Astrocyte of the spinal cord (primary cell): ENCODE measurements around the gene PROC.

Experiments
- DNase-seq: peaks from one replicate; pipeline ENCODE4 v3.0.0; 2011; ENCODE audit warnings: low read depth, low spot score
- H3K4me3 ChIP-seq: 2 replicates; pipeline ENCODE4 v1.5.1; 2011; ENCODE audit warnings: low read depth, mild to moderate bottlenecking, low read length, moderate library complexity
- CTCF ChIP-seq: IDR thresholded peaks from 2 replicates; pipeline ENCODE4 v1.5.1; 2012; ENCODE audit warnings: low read depth, mild to moderate bottlenecking, low read length, inconsistent platforms
- in situ Hi-C: cut with HindIII; loops from 2 replicates; pipeline ENCODE4 v1.10.0; 2017; ENCODE audit warnings: low sequenced_read_pairs

Gene PROC

GRCh38 chr2:127386764-127387654 is 31.2 kb upstream of the PROC start:
- DNase-seq: peak; percentile 90
- TF ChIP-seq CTCF: no peak
- H3K4me3 ChIP-seq: peak overlapping the region; percentile 80
- in situ Hi-C loops: no loop called here

- in situ Hi-C loops: no loop called here
- DNase-seq: peak; percentile 87
- no peak for TF ChIP-seq CTCF
- H3K4me3 ChIP-seq: peak within 1 kb of the TSS; percentile 80
Measured at GRCh38 chr2:127387655-127388422, 30.4 kb upstream of the PROC start, which contains the start of gene MAP3K2. TSS of gene MAP3K2 (minus strand) at chr2:127387975. CDS start at chr2:127343129, 44,846 bp downstream.

GRCh38 chr2:127388423-127389164 is 29.6 kb upstream of the PROC start:
- TF ChIP-seq CTCF: no peak
- H3K4me3 ChIP-seq: peak overlapping the region; percentile 53
- DNase-seq: no peak
- in situ Hi-C loops: no loop called here

- in situ Hi-C loops: no loop called here
- no peak overlapping the region for H3K4me3 ChIP-seq
- no peak for DNase-seq
Measured at GRCh38 chr2:127389778-127390435, 28.3 kb upstream of the PROC start.

GRCh38 chr2:127392133-127392827 is 25.9 kb upstream of the PROC start:
- no peak for TF ChIP-seq CTCF
- DNase-seq: peak; percentile 51
- in situ Hi-C loops: no loop called here
- no peak overlapping the region for H3K4me3 ChIP-seq

More at GRCh38 chr2:127389778-127390435, 28.3 kb upstream of the PROC start:
- TF ChIP-seq CTCF: no peak
